Upper lobe of left lung (tissue), 6 donors: ENCODE results near the gene OR5AC2. TPM values are rescaled to one million over a fixed set of nuclear protein-coding genes. Genes with fewer than 3 reads are reported as not detected.
A peak's percentile ranks its signal among the peaks of the same experiment; 100 is the strongest.

Experiments used
- ATAC-seq, 2 donors: fragments of 200-7000 bp; cut with Tn5 transposase; one replicate each; pipeline ENCODE4 v1.9.1; 2022; ENCODE audit warnings: mild to moderate bottlenecking in 2 of 2, moderate library complexity in 2 of 2; ENCODE audit not compliant: low FRiP score in 2 of 2
- DNase-seq, 2 donors: peaks; one replicate each; pipeline ENCODE4 v3.0.0-alpha.2; 2019 to 2020
- H3K27ac ChIP-seq, 4 donors: fragments of 200-600 bp; sonication (generic); one replicate each; pipeline ENCODE4 v1.5.1; 2016 to 2019
- H3K27me3 ChIP-seq, 4 donors: fragments of 200-600 bp; sonication (generic); one replicate each; pipeline ENCODE4 v1.5.1; 2017 to 2019
- H3K36me3 ChIP-seq, 4 donors: fragments of 200-600 bp; sonication (generic); one replicate each; pipeline ENCODE4 v1.5.1; 2016 to 2019
- H3K4me1 ChIP-seq, 4 donors: fragments of 200-600 bp; sonication (generic); one replicate each; pipeline ENCODE4 v1.5.1; 2018 to 2019
- H3K4me3 ChIP-seq, 4 donors: fragments of 200-600 bp; sonication (generic); one replicate each; pipeline ENCODE4 v1.5.1; 2017 to 2019; ENCODE audit warnings: mild to moderate bottlenecking in 2 of 4, moderate library complexity in 1 of 4
- H3K9me3 ChIP-seq, 4 donors: fragments of 200-600 bp; sonication (generic); one replicate each; pipeline ENCODE4 v1.5.1; 2018 to 2019
- EP300 ChIP-seq, 4 donors: sonication (generic); formaldehyde crosslinking; IDR thresholded peaks; one replicate each; pipeline ENCODE4 v1.5.1; 2017; ENCODE audit warnings: antibody characterized with exemption in 4 of 4, control low read depth in 2 of 4
- POLR2A ChIP-seq, 4 donors: fragments of 450-650 bp; IDR thresholded peaks; one replicate each; pipeline ENCODE4 v1.5.1; 2016 to 2017; ENCODE audit warnings: antibody characterized with exemption in 4 of 4, mild to moderate bottlenecking in 2 of 4
- POLR2AphosphoS5 ChIP-seq, 2 donors: sonication (generic); formaldehyde crosslinking; IDR thresholded peaks; one replicate each; pipeline ENCODE4 v1.5.1; 2017; ENCODE audit warnings: antibody characterized with exemption in 2 of 2
- WGBS, 2 donors: methylation state at CpG; one replicate each; pipeline ENCODE4 v1.1.5; 2017 to 2018; 5-methylcytosine and 5-hydroxymethylcytosine counted together
- total RNA-seq, 6 donors: library from RNA; depleted of rRNA in 4 of 6; stranded (reverse); fragments of >200 nt in 4 of 6; gene quantifications; one replicate each; pipeline versions ENCODE4 v1.1.0 to v1.2.1, GENCODE V29; 2016 to 2021
- TF ChIP-seq, protein P1 (sequence below), 6 experiments: fragments of 450-650 bp in 4 of 6; fragments of 200-600 bp in 2 of 6; sonication (generic) in 2 of 6; IDR thresholded peaks; one replicate each; pipeline ENCODE4 v1.5.1; 2016 to 2019; ENCODE audit warnings: antibody characterized with exemption in 6 of 6
- donor health status: DM: no; HTN: no; CAD: no; lungs with moderate emphysema.
- donor health status: DM: no; HTN: yes; CAD: no; lungs with severe emphysema.

Gene OR5AC2
- total RNA-seq, 6 donors from 2014 or later: not detected

DNA sequence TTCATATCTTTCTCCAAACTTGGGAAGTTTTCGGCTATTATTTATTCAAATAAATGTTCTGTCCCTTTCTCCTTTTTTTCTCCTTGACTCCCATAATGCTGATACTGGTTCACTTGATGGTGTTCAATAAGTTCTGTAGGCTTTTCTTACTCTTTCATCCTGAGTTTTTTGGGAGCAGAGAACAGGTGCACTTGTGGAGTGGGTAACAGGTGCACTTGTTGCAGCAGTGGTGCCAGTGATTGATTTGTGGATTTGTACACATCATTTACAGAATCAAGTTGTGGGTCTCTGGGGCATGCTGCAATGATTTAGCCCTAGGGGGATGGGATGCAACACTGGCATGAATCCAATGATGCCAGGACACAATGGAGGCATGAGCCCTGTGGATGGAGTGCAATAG lies 28.7 kb downstream of the OR5AC2 start:
- TF ChIP-seq POLR2A (IDR thresholded peaks at IDR 0.05) (no peak), EP300 (IDR thresholded peaks at IDR 0.05) (no peak), POLR2AphosphoS5 (IDR thresholded peaks at IDR 0.05) (no peak)
- TF ChIP-seq, protein P1, sequence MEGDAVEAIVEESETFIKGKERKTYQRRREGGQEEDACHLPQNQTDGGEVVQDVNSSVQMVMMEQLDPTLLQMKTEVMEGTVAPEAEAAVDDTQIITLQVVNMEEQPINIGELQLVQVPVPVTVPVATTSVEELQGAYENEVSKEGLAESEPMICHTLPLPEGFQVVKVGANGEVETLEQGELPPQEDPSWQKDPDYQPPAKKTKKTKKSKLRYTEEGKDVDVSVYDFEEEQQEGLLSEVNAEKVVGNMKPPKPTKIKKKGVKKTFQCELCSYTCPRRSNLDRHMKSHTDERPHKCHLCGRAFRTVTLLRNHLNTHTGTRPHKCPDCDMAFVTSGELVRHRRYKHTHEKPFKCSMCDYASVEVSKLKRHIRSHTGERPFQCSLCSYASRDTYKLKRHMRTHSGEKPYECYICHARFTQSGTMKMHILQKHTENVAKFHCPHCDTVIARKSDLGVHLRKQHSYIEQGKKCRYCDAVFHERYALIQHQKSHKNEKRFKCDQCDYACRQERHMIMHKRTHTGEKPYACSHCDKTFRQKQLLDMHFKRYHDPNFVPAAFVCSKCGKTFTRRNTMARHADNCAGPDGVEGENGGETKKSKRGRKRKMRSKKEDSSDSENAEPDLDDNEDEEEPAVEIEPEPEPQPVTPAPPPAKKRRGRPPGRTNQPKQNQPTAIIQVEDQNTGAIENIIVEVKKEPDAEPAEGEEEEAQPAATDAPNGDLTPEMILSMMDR (IDR thresholded peaks at IDR 0.05): no peak
- no peak overlapping the region for H3K27ac ChIP-seq
- WGBS, 2 donors: 100% methylated on average over 1 of the region's 1 CpG
- DNase-seq: no peak
- H3K27me3 ChIP-seq: no peaks in the 10 kb centered on the region
- H3K4me1 ChIP-seq: no peaks in the 10 kb centered on the region
- no peak for ATAC-seq
- no peaks in the 10 kb centered on the region for H3K36me3 ChIP-seq
- H3K4me3 ChIP-seq: no peak overlapping the region
- H3K9me3 ChIP-seq: peaks cover 0 to 15% (median 8%) of the 10 kb centered on the region in 4 donors

DNA sequence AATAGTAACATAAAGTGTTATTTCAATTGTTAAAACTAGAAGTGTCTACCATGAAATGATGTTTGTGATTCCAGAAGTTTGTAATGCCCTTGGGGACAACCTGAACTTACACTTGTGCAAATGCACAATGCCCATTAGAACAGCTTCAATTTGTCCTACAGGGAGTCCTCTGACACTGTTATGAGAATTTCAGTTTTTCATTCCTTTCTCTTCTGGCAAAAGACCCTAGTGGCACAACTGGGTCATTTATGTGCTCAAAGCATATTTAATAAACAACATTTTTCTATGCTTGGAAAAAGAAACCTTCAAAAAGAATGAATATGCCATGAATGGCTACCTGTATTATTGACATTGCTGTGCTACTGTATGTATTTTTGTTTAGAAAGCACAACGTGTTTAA lies 43.4 kb downstream of the OR5AC2 start, which contains the start of gene OR5H1:
TSS of gene OR5H1 (plus strand) at position 301 of the 400 bp plus-strand sequence. CDS start 1,977 bp downstream, outside the sequence.
- DNase-seq (no peak), ATAC-seq (no peak)
- 79% methylated on average over 1 of the region's 1 CpG for WGBS, 2 donors
- H3K27me3 ChIP-seq: no peaks in the 10 kb centered on the region
- no peak within 1 kb of the TSS for H3K4me3 ChIP-seq
- no peak within 1 kb of the TSS for H3K27ac ChIP-seq
- no peaks in the 10 kb centered on the region for H3K4me1 ChIP-seq
- H3K36me3 ChIP-seq: no peaks in the 10 kb centered on the region
- TF ChIP-seq POLR2AphosphoS5 (IDR thresholded peaks at IDR 0.05) (no peak), EP300 (IDR thresholded peaks at IDR 0.05) (no peak), POLR2A (IDR thresholded peaks at IDR 0.05) (no peak)
- TF ChIP-seq, protein P1 (IDR thresholded peaks at IDR 0.05): no peak
- no peaks in the 10 kb centered on the region for H3K9me3 ChIP-seq

DNA sequence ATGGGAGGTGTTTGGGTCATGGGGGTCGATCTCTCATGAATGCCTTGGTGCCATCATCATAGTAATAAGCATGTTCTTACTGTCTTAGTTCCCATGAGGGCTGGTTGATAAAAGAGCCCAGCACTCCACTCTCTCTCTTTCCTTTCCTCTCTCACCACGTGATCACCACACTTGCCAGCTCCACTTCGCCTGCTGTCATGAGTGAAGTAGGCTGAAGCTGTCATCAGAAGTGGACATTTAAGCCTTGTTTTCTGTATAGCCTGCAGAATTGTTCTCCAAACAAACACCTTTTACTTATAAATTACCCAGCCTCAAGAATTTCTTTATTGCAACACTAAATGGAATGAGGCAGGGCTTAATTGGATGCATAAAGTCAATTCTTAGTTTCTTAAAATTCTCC lies 49.7 kb downstream of the OR5AC2 start:
- H3K4me3 ChIP-seq: no peak overlapping the region
- DNase-seq: peak in 1 of 2 donors; percentile 21

More for the DNA sequence above, 49.7 kb downstream of the OR5AC2 start:
- H3K27me3 ChIP-seq: no peaks in the 10 kb centered on the region
- 53 to 65% methylated on average over 3 of the region's 3 CpGs for WGBS, 2 donors
- H3K4me1 ChIP-seq: no peaks in the 10 kb centered on the region
- H3K9me3 ChIP-seq: no peaks in the 10 kb centered on the region
- TF ChIP-seq, protein P1 (IDR thresholded peaks at IDR 0.05): no peak
- H3K36me3 ChIP-seq: no peaks in the 10 kb centered on the region
- ATAC-seq: no peak
- no peak overlapping the region for H3K27ac ChIP-seq

Other genes starting within 250 kb of the OR5AC2 start
- 10 to 100 TPM; 15.9 to 33.9 (median 21.4) TPM for gene RIOX2, start 114.7 kb upstream of the OR5AC2 start, total RNA-seq
- not detected for gene GABRR3, start 51.9 kb upstream of the OR5AC2 start, total RNA-seq
- not detected for gene OR5H1, start 43.5 kb downstream of the OR5AC2 start, total RNA-seq
- not detected for gene OR5H14, start 60.3 kb downstream of the OR5AC2 start, total RNA-seq
- not detected for gene OR5H15, start 79.5 kb downstream of the OR5AC2 start, total RNA-seq
- not detected for gene OR5H6, start 177.1 kb downstream of the OR5AC2 start, total RNA-seq
- not detected for gene OR5H2, start 195.3 kb downstream of the OR5AC2 start, total RNA-seq